Measurements from ENCODE around the gene TMEM176B. TPM values are rescaled to one million over a fixed set of nuclear protein-coding genes. Genes with fewer than 3 reads are reported as not detected.

Gene TMEM176B
- total and polyA plus RNA-seq, 2 donors (not counting 3 experiments of a cell fraction or from before 2014, with no cell fraction given), result 0.23 TPM; not detected in 1

- ChIA-PET CTCF (interaction anchor here (0.9 kb wide), 1 partner anchor 45 kb away, joined by 3 read pairs; no protein-coding TSS in a partner anchor), POLR2A (no interaction called here)
- Histone ChIP-seq H3K4me3 (replicated peaks in 1 of 3; ENCODE audit: insufficient read depth in 1 of 3, low read depth in 1 of 3, low read length in 3 of 3) (no peak overlapping the region), H3K79me2 (ENCODE audit: control insufficient read depth, insufficient read depth, low read length) (no peaks in the 10 kb centered on the region), H4K20me1 (replicated peaks; ENCODE audit: control insufficient read depth, extremely low read depth, insufficient read depth, low read length) (no peaks in the 10 kb centered on the region), H3K27ac (ENCODE audit: insufficient read depth, low read depth, low read length) (no peak overlapping the region), H2AFZ (ENCODE audit: low read depth, low read length) (no peak overlapping the region), H3K4me2 (ENCODE audit: insufficient read depth, low read length) (no peak overlapping the region), H3K9me1 (replicated peaks; ENCODE audit: control insufficient read depth, extremely low read depth, insufficient read depth, low read length) (no peaks in the 10 kb centered on the region), H3K9ac (replicated peaks; ENCODE audit: extremely low read depth, insufficient read depth, low read length) (no peak overlapping the region), H3K9me3 (replicated peaks; ENCODE audit: control insufficient read depth, insufficient read depth, low read length) (no peaks in the 10 kb centered on the region), H3K36me3 (ENCODE audit: control insufficient read depth in 2 of 2, extremely low read depth in 1 of 2, insufficient read depth in 2 of 2, low read length in 2 of 2) (no peaks in the 10 kb centered on the region), H3K27me3 (ENCODE audit: control insufficient read depth in 2 of 2, insufficient read depth in 2 of 2, low read length in 2 of 2) (peaks cover 8 to 16% of the 10 kb centered on the region in 2 experiments), H3K4me1 (ENCODE audit: control insufficient read depth, extremely low read depth, insufficient read depth, low read length) (no peaks in the 10 kb centered on the region)
- DNase-seq (ENCODE audit: low read depth, low spot score) (no peak), FAIRE-seq (no peak)
- dilution Hi-C loops (cut with MboI; ENCODE audit: extremely low pct_ligation_motif_present, low sequenced_read_pairs), result no loop called here
- TF ChIP-seq POLR2AphosphoS5 (IDR thresholded peaks at IDR 0.05; ENCODE audit: insufficient read depth, low read depth, low read length) (no peak), EZH2 (IDR thresholded peaks at IDR 0.05; ENCODE audit: borderline replicate concordance, low read depth, low read length, severe bottlenecking) (no peak)
- BruUV-seq (replicated peaks), result no TSS peak
- intact Hi-C loops (cut with micrococcal nuclease), result no loop called here
These were observed 23.4 kb upstream of the TMEM176B start for GRCh38 chr7:150823484-150824126.

- Histone ChIP-seq H3K27me3 (ENCODE audit: control insufficient read depth in 2 of 2, insufficient read depth in 2 of 2, low read length in 2 of 2) (peaks cover 8 to 16% of the 10 kb centered on the region in 2 experiments), H3K27ac (ENCODE audit: insufficient read depth, low read depth, low read length) (no peak overlapping the region), H3K4me2 (ENCODE audit: insufficient read depth, low read length) (no peak overlapping the region), H2AFZ (ENCODE audit: low read depth, low read length) (no peak overlapping the region), H3K4me1 (ENCODE audit: control insufficient read depth, extremely low read depth, insufficient read depth, low read length) (no peaks in the 10 kb centered on the region), H3K4me3 (replicated peaks in 1 of 3; ENCODE audit: insufficient read depth in 1 of 3, low read depth in 1 of 3, low read length in 3 of 3) (no peak overlapping the region), H3K9me3 (replicated peaks; ENCODE audit: control insufficient read depth, insufficient read depth, low read length) (no peaks in the 10 kb centered on the region), H3K36me3 (ENCODE audit: control insufficient read depth in 2 of 2, extremely low read depth in 1 of 2, insufficient read depth in 2 of 2, low read length in 2 of 2) (no peaks in the 10 kb centered on the region), H3K79me2 (ENCODE audit: control insufficient read depth, insufficient read depth, low read length) (no peaks in the 10 kb centered on the region), H3K9ac (replicated peaks; ENCODE audit: extremely low read depth, insufficient read depth, low read length) (no peak overlapping the region), H4K20me1 (replicated peaks; ENCODE audit: control insufficient read depth, extremely low read depth, insufficient read depth, low read length) (no peaks in the 10 kb centered on the region), H3K9me1 (replicated peaks; ENCODE audit: control insufficient read depth, extremely low read depth, insufficient read depth, low read length) (no peaks in the 10 kb centered on the region)
- dilution Hi-C loops (cut with MboI; ENCODE audit: extremely low pct_ligation_motif_present, low sequenced_read_pairs), result no loop called here
- no peak for FAIRE-seq
- POLR2A ChIA-PET, result no interaction called here
- intact Hi-C loops (cut with micrococcal nuclease), result no loop called here
- CTCF ChIA-PET, result interaction anchor here (0.9 kb wide), 1 partner anchor 44 kb away, joined by 3 read pairs; no protein-coding TSS in a partner anchor
- BruUV-seq (replicated peaks), result no TSS peak
- no peak for DNase-seq (ENCODE audit: low read depth, low spot score)
- TF ChIP-seq POLR2AphosphoS5 (IDR thresholded peaks at IDR 0.05; ENCODE audit: insufficient read depth, low read depth, low read length), result no peak
These were observed 22.9 kb upstream of the TMEM176B start for GRCh38 chr7:150823043-150823442.
